ENCODE results near the gene CCDC181. TPM values are rescaled to one million over a fixed set of nuclear protein-coding genes. Genes with fewer than 3 reads are reported as not detected.

The CCDC181 gene
- total and polyA plus RNA-seq, 12 donors, result 0.15 to 4.2 (median 1.3) TPM; not detected in 3

- WGBS, 4 donors, result 96 to 99% (median 97%) methylated on average over 3 of the region's 3 CpGs
- Histone ChIP-seq H3K4me3 (no peak overlapping the region), H3K27ac (no peak overlapping the region), H3K4me1 (replicated peaks in 1 of 2) (no peaks in the 10 kb centered on the region), H3K27me3 (no peaks in the 10 kb centered on the region), H3K9me3 (replicated peaks in 1 of 3) (no peaks in the 10 kb centered on the region), H3K36me3 (replicated peaks in 1 of 2) (no peaks in the 10 kb centered on the region)
- no peak for TF ChIP-seq POLR2A (IDR thresholded peaks at IDR 0.05)
- no peak for TF ChIP-seq CTCF (IDR thresholded peaks at IDR 0.05)
- intact Hi-C loops (cut with DNase I), result no loop called here
- no peak for DNase-seq
These were observed 31.3 kb downstream of the CCDC181 start for GRCh38 chr1:169395955-169396354.

GRCh38 chr1:169392406-169392805 is 34.9 kb downstream of the CCDC181 start:
- DNase-seq, result no peak
- WGBS, 4 donors, result 89 to 92% (median 92%) methylated on average over 1 of the region's 1 CpG
- H3K4me3 ChIP-seq, result no peak overlapping the region
- TF ChIP-seq POLR2A (IDR thresholded peaks at IDR 0.05) (no peak), CTCF (IDR thresholded peaks at IDR 0.05) (no peak)
- no peaks in the 10 kb centered on the region for H3K4me1 ChIP-seq (replicated peaks in 1 of 2)
- no peaks in the 10 kb centered on the region for H3K9me3 ChIP-seq (replicated peaks in 1 of 3)
- H3K27ac ChIP-seq, result no peak overlapping the region
- peaks cover 0 to 25% of the 10 kb centered on the region in 2 donors for H3K36me3 ChIP-seq (replicated peaks in 1 of 2)
- intact Hi-C loops (cut with DNase I), result no loop called here
- no peaks in the 10 kb centered on the region for H3K27me3 ChIP-seq

GRCh38 chr1:169390303-169390702 is 37.0 kb downstream of the CCDC181 start:
- Histone ChIP-seq H3K4me3 (no peak overlapping the region), H3K27ac (no peak overlapping the region), H3K9me3 (replicated peaks in 1 of 3) (no peaks in the 10 kb centered on the region), H3K36me3 (replicated peaks in 1 of 2) (peaks cover 0 to 37% of the 10 kb centered on the region in 2 donors), H3K4me1 (replicated peaks in 1 of 2) (no peaks in the 10 kb centered on the region), H3K27me3 (no peaks in the 10 kb centered on the region)
- intact Hi-C loops (cut with DNase I), result no loop called here
- no peak for TF ChIP-seq CTCF (IDR thresholded peaks at IDR 0.05)
- TF ChIP-seq POLR2A (IDR thresholded peaks at IDR 0.05), result no peak
- no peak for DNase-seq

GRCh38 chr1:169387399-169387798 is 39.9 kb downstream of the CCDC181 start:
- peaks cover 0 to 47% of the 10 kb centered on the region in 2 donors for H3K36me3 ChIP-seq (replicated peaks in 1 of 2)
- H3K27me3 ChIP-seq, result no peaks in the 10 kb centered on the region
- no peaks in the 10 kb centered on the region for H3K9me3 ChIP-seq (replicated peaks in 1 of 3)
- intact Hi-C loops (cut with DNase I), result no loop called here
- H3K27ac ChIP-seq, result no peak overlapping the region
- H3K4me1 ChIP-seq (replicated peaks in 1 of 2), result no peaks in the 10 kb centered on the region
- TF ChIP-seq CTCF (IDR thresholded peaks at IDR 0.05), result no peak
- no peak for TF ChIP-seq POLR2A (IDR thresholded peaks at IDR 0.05)
- DNase-seq, result no peak
- no peak overlapping the region for H3K4me3 ChIP-seq

Measured in adrenal gland (tissue), 12 donors.